SK-N-SH treated with all-trans-retinoic acid at 6 μM for 48 hours (cell line): ENCODE results near the gene LYSMD2.

ENCODE experiments used
- ATAC-seq: fragments of 200-7000 bp; cut with Tn5 transposase; 3 replicates; pipeline ENCODE4 v1.9.1; 2020; ENCODE audit warnings: mild to moderate bottlenecking, moderate library complexity
- ARNTL ChIP-seq: fragments of 450-650 bp; formaldehyde crosslinking; IDR thresholded peaks from 2 replicates; pipeline ENCODE4 v1.5.0; 2020; ENCODE audit warnings: low read depth, mild to moderate bottlenecking, moderate library complexity, borderline replicate concordance
- BACH2 ChIP-seq: fragments of 250-450 bp; sonication (Bioruptor Pico); IDR thresholded peaks from 2 replicates; pipeline ENCODE4 v1.9.0; 2021; ENCODE audit warnings: mild to moderate bottlenecking, borderline replicate concordance
- CSDC2 ChIP-seq: fragments of 250-450 bp; sonication (Bioruptor Pico); IDR thresholded peaks from 2 replicates; pipeline ENCODE4 v1.5.0; 2020; ENCODE audit warnings: mild to moderate bottlenecking, moderate library complexity
- ESRRG ChIP-seq: fragments of 250-450 bp; sonication (Bioruptor Pico); IDR thresholded peaks from 2 replicates; pipeline ENCODE4 v1.6.1; 2021; ENCODE audit warnings: mild to moderate bottlenecking
- GLIS3 ChIP-seq: fragments of 250-450 bp; sonication (Bioruptor Pico); IDR thresholded peaks from 2 replicates; pipeline ENCODE4 v1.5.0; 2020; ENCODE audit warnings: mild to moderate bottlenecking, moderate library complexity
- ISL1 ChIP-seq: fragments of 250-450 bp; sonication (Bioruptor Pico); IDR thresholded peaks from 2 replicates; pipeline ENCODE4 v2.1.2; 2022; ENCODE audit warnings: mild to moderate bottlenecking, moderate library complexity
- RARB ChIP-seq: fragments of 250-450 bp; sonication (Bioruptor Pico); IDR thresholded peaks from 2 replicates; pipeline ENCODE4 v1.8.0; 2021; ENCODE audit warnings: mild to moderate bottlenecking, moderate library complexity
- SNAI2 ChIP-seq: fragments of 250-450 bp; sonication (Bioruptor Pico); IDR thresholded peaks from 2 replicates; pipeline ENCODE4 v1.5.0; 2020; ENCODE audit warnings: mild to moderate bottlenecking, moderate library complexity
- TCF4 ChIP-seq: fragments of 250-450 bp; sonication (Bioruptor Pico); IDR thresholded peaks from 2 replicates; pipeline ENCODE4 v1.8.0; 2021; ENCODE audit warnings: mild to moderate bottlenecking, moderate library complexity, borderline replicate concordance
- TOX ChIP-seq: fragments of 250-450 bp; sonication (Bioruptor Pico); IDR thresholded peaks from 2 replicates; pipeline ENCODE4 v1.8.0; 2021; ENCODE audit warnings: mild to moderate bottlenecking, moderate library complexity, borderline replicate concordance
- ZC3H10 ChIP-seq: fragments of 250-450 bp; sonication (Bioruptor Pico); IDR thresholded peaks from 2 replicates; pipeline ENCODE4 v1.5.1; 2021; ENCODE audit warnings: mild to moderate bottlenecking, moderate library complexity
- ZFP3 ChIP-seq: fragments of 250-450 bp; sonication (Bioruptor Pico); IDR thresholded peaks from 2 replicates; pipeline ENCODE4 v1.5.0; 2020; ENCODE audit warnings: mild to moderate bottlenecking, moderate library complexity
- ZFP30 ChIP-seq: fragments of 450-650 bp; formaldehyde crosslinking; IDR thresholded peaks from 2 replicates; pipeline ENCODE4 v1.5.0; 2022; ENCODE audit warnings: mild to moderate bottlenecking, moderate library complexity
- ZNF565 ChIP-seq: fragments of 450-650 bp; formaldehyde crosslinking; conservative IDR thresholded peaks from 2 replicates; pipeline ENCODE4 v1.5.0; 2020; ENCODE audit warnings: low read depth, mild to moderate bottlenecking, moderate library complexity
- ZNF70 ChIP-seq: fragments of 450-650 bp; formaldehyde crosslinking; IDR thresholded peaks from 2 replicates; pipeline ENCODE4 v1.5.0; 2020; ENCODE audit warnings: mild to moderate bottlenecking, moderate library complexity
- ZNF8 ChIP-seq: fragments of 450-650 bp; formaldehyde crosslinking; IDR thresholded peaks from 2 replicates; pipeline ENCODE4 v1.5.0; 2020; ENCODE audit warnings: mild to moderate bottlenecking, moderate library complexity
- TF ChIP-seq, protein P1 (sequence below): fragments of 250-450 bp; sonication (Bioruptor Pico); IDR thresholded peaks from 2 replicates; pipeline ENCODE4 v1.8.0; 2021; ENCODE audit warnings: low read depth, mild to moderate bottlenecking, moderate library complexity, borderline replicate concordance
- TF ChIP-seq, protein P2 (sequence below): fragments of 250-450 bp; sonication (Bioruptor Pico); IDR thresholded peaks from 2 replicates; pipeline ENCODE4 v1.5.1; 2020; ENCODE audit warnings: low read depth, mild to moderate bottlenecking, moderate library complexity
- TF ChIP-seq, protein P3 (sequence below): fragments of 250-450 bp; sonication (Bioruptor Pico); IDR thresholded peaks from 2 replicates; pipeline ENCODE4 v1.8.0; 2020; ENCODE audit warnings: mild to moderate bottlenecking, moderate library complexity, borderline replicate concordance
- TF ChIP-seq, protein P4 (sequence below): fragments of 250-450 bp; sonication (Bioruptor Pico); IDR thresholded peaks from 2 replicates; pipeline ENCODE4 v1.5.0; 2020; ENCODE audit warnings: mild to moderate bottlenecking, moderate library complexity

Gene LYSMD2

DNA sequence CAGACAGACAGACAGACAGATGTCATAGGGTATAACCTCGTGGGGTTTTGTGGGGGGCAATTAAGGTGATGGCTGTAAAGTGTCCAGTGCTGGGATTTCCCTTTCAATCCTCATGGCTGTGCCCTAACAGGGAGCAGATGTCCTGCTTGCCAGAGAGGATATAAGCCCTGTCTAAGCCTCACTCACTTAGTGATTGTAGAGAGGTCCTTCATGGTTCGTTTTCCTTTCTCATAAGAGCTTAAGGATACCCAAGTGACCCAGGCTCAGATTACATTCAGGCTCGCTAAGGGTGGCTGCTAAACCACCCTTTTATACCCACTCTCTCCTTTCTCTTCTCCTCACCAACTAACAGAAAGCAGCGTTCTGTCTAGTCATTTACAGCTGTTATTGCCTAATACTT is 19.2 kb downstream of the LYSMD2 start:
- TF ChIP-seq, protein P1, sequence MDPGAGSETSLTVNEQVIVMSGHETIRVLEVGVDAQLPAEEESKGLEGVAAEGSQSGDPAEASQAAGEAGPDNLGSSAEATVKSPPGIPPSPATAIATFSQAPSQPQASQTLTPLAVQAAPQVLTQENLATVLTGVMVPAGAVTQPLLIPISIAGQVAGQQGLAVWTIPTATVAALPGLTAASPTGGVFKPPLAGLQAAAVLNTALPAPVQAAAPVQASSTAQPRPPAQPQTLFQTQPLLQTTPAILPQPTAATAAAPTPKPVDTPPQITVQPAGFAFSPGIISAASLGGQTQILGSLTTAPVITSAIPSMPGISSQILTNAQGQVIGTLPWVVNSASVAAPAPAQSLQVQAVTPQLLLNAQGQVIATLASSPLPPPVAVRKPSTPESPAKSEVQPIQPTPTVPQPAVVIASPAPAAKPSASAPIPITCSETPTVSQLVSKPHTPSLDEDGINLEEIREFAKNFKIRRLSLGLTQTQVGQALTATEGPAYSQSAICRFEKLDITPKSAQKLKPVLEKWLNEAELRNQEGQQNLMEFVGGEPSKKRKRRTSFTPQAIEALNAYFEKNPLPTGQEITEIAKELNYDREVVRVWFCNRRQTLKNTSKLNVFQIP, result no peak
- TF ChIP-seq, protein P2, sequence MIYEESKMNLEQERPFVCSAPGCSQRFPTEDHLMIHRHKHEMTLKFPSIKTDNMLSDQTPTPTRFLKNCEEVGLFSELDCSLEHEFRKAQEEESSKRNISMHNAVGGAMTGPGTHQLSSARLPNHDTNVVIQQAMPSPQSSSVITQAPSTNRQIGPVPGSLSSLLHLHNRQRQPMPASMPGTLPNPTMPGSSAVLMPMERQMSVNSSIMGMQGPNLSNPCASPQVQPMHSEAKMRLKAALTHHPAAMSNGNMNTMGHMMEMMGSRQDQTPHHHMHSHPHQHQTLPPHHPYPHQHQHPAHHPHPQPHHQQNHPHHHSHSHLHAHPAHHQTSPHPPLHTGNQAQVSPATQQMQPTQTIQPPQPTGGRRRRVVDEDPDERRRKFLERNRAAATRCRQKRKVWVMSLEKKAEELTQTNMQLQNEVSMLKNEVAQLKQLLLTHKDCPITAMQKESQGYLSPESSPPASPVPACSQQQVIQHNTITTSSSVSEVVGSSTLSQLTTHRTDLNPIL, result no peak
- no peak for TF ChIP-seq ZFP30 (CRISPR knock-in tag)
- TF ChIP-seq TCF4 (CRISPR knock-in tag), result no peak
- no peak for TF ChIP-seq TOX (CRISPR knock-in tag)
- TF ChIP-seq, protein P3, sequence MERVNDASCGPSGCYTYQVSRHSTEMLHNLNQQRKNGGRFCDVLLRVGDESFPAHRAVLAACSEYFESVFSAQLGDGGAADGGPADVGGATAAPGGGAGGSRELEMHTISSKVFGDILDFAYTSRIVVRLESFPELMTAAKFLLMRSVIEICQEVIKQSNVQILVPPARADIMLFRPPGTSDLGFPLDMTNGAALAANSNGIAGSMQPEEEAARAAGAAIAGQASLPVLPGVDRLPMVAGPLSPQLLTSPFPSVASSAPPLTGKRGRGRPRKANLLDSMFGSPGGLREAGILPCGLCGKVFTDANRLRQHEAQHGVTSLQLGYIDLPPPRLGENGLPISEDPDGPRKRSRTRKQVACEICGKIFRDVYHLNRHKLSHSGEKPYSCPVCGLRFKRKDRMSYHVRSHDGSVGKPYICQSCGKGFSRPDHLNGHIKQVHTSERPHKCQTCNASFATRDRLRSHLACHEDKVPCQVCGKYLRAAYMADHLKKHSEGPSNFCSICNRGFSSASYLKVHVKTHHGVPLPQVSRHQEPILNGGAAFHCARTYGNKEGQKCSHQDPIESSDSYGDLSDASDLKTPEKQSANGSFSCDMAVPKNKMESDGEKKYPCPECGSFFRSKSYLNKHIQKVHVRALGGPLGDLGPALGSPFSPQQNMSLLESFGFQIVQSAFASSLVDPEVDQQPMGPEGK (CRISPR knock-in tag), result no peak
- no peak for TF ChIP-seq ARNTL
- no peak for TF ChIP-seq ISL1 (CRISPR knock-in tag)
- no peak for TF ChIP-seq ZC3H10 (CRISPR knock-in tag)
- TF ChIP-seq, protein P4, sequence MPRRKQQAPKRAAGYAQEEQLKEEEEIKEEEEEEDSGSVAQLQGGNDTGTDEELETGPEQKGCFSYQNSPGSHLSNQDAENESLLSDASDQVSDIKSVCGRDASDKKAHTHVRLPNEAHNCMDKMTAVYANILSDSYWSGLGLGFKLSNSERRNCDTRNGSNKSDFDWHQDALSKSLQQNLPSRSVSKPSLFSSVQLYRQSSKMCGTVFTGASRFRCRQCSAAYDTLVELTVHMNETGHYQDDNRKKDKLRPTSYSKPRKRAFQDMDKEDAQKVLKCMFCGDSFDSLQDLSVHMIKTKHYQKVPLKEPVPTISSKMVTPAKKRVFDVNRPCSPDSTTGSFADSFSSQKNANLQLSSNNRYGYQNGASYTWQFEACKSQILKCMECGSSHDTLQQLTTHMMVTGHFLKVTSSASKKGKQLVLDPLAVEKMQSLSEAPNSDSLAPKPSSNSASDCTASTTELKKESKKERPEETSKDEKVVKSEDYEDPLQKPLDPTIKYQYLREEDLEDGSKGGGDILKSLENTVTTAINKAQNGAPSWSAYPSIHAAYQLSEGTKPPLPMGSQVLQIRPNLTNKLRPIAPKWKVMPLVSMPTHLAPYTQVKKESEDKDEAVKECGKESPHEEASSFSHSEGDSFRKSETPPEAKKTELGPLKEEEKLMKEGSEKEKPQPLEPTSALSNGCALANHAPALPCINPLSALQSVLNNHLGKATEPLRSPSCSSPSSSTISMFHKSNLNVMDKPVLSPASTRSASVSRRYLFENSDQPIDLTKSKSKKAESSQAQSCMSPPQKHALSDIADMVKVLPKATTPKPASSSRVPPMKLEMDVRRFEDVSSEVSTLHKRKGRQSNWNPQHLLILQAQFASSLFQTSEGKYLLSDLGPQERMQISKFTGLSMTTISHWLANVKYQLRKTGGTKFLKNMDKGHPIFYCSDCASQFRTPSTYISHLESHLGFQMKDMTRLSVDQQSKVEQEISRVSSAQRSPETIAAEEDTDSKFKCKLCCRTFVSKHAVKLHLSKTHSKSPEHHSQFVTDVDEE (CRISPR knock-in tag), result no peak
- TF ChIP-seq ESRRG, result no peak
- TF ChIP-seq RARB (CRISPR knock-in tag), result no peak
- no peak for TF ChIP-seq SNAI2 (CRISPR knock-in tag)
- no peak for TF ChIP-seq CSDC2
- TF ChIP-seq ZFP3 (CRISPR knock-in tag), result no peak
- no peak for TF ChIP-seq ZNF565 (CRISPR knock-in tag)
- no peak for TF ChIP-seq ZNF8
- no peak for TF ChIP-seq GLIS3
- TF ChIP-seq ZNF70 (CRISPR knock-in tag), result no peak
- no peak for TF ChIP-seq BACH2 (CRISPR knock-in tag)
- ATAC-seq, result peak; percentile 53

DNA sequence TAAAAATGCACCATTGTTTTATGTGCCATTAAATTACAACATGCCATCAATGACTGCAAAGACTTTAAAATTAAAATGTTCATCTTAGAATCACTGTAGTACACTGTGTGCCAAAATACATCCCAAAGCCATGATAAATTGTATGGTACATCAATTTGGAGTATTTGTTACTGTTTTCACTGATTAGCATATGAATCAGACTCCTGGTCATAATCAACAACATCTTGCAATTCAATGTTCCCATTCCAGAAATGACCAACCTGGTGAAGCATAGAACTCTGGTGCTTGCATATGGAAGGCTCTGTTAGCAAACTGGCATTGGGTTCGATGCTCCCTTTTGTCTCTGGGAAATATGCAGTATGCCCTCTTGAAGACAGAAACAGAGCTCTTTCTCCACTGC is 22.5 kb downstream of the LYSMD2 start:
- TF ChIP-seq ZNF8 (no peak), ZC3H10 (CRISPR knock-in tag) (no peak), RARB (CRISPR knock-in tag) (no peak), ZFP30 (CRISPR knock-in tag) (no peak), TOX (CRISPR knock-in tag) (no peak), GLIS3 (no peak)
- TF ChIP-seq, protein P4 (CRISPR knock-in tag), result no peak
- TF ChIP-seq, protein P2, result no peak

More for the DNA sequence above, 22.5 kb downstream of the LYSMD2 start:
- ATAC-seq, result no peak
